ENCODE results near the gene DELE1.

Gene DELE1

GRCh38 chr5:141949511-141949910, 25.8 kb downstream of the DELE1 start:
- H3K4me3 ChIP-seq (ENCODE audit: low read depth, low read length), result no peak overlapping the region
- DNase-seq (ENCODE audit: low read depth), result no peak
- no peak for TF ChIP-seq CTCF (conservative IDR thresholded peaks at IDR 0.05; ENCODE audit: low read depth, low read length)

- no peak for TF ChIP-seq CTCF (conservative IDR thresholded peaks at IDR 0.05; ENCODE audit: low read depth, low read length)
- no peak for DNase-seq (ENCODE audit: low read depth)
- H3K4me3 ChIP-seq (ENCODE audit: low read depth, low read length), result no peak overlapping the region
Measured at GRCh38 chr5:141950207-141951005, 26.7 kb downstream of the DELE1 start.

- peak; percentile 26 for DNase-seq (ENCODE audit: low read depth)
Measured at GRCh38 chr5:141951332-141951781, 27.7 kb downstream of the DELE1 start.

GRCh38 chr5:141952020-141952419, 28.3 kb downstream of the DELE1 start:
- no peak for DNase-seq (ENCODE audit: low read depth)
- no peak for TF ChIP-seq CTCF (conservative IDR thresholded peaks at IDR 0.05; ENCODE audit: low read depth, low read length)
- no peak overlapping the region for H3K4me3 ChIP-seq (ENCODE audit: low read depth, low read length)

More at GRCh38 chr5:141951332-141951781, 27.7 kb downstream of the DELE1 start:
- no peak overlapping the region for H3K4me3 ChIP-seq (ENCODE audit: low read depth, low read length)
- TF ChIP-seq CTCF (conservative IDR thresholded peaks at IDR 0.05; ENCODE audit: low read depth, low read length), result peak; percentile 68

- no peak for TF ChIP-seq CTCF (conservative IDR thresholded peaks at IDR 0.05; ENCODE audit: low read depth, low read length)
- DNase-seq (ENCODE audit: low read depth), result no peak
- H3K4me3 ChIP-seq (ENCODE audit: low read depth, low read length), result no peak overlapping the region
Measured at GRCh38 chr5:141954194-141954593, 30.5 kb downstream of the DELE1 start.

GRCh38 chr5:141957367-141957996, 33.8 kb downstream of the DELE1 start:
- no peak for DNase-seq (ENCODE audit: low read depth)

More at GRCh38 chr5:141957367-141957996, 33.8 kb downstream of the DELE1 start:
- no peak overlapping the region for H3K4me3 ChIP-seq (ENCODE audit: low read depth, low read length)
- TF ChIP-seq CTCF (conservative IDR thresholded peaks at IDR 0.05; ENCODE audit: low read depth, low read length), result no peak

Measured in choroid plexus epithelial cell (primary cell).